Effector memory CD8-positive, alpha-beta T cell (primary cell): ENCODE measurements around the gene TRABD.

Experiments
- ATAC-seq: fragments of 150-1000 bp; cut with Tn5 transposase; replicated peaks from 2 replicates; pipeline ENCODE4 v1.10.0; 2021; ENCODE audit warnings: mild to moderate bottlenecking, moderate library complexity
- DNase-seq, 3 experiments: peaks; one replicate each; pipeline ENCODE4 v3.0.0; 2021
- H3K27ac Mint-ChIP-seq, 2 donors: one replicate each; pipeline ENCODE4 v1.8.0; 2022; ENCODE audit warnings: mild to moderate bottlenecking in 2 of 2, mixed read lengths in 2 of 2, moderate library complexity in 2 of 2
- H3K27me3 Mint-ChIP-seq, 2 donors: one replicate each; pipeline ENCODE4 v1.8.0; 2022; ENCODE audit warnings: mixed read lengths in 2 of 2
- H3K36me3 Mint-ChIP-seq: one replicate; pipeline ENCODE4 v1.8.0; 2022; ENCODE audit warnings: mild to moderate bottlenecking, moderate library complexity, mixed read lengths; ENCODE audit not compliant: insufficient read depth
- H3K4me1 Mint-ChIP-seq, 2 donors: one replicate each; pipeline ENCODE4 v1.8.0; 2022; ENCODE audit warnings: low read depth in 2 of 2, mixed read lengths in 2 of 2
- H3K4me3 Mint-ChIP-seq, 2 donors: one replicate each; pipeline ENCODE4 v1.8.0; 2022; ENCODE audit warnings: mild to moderate bottlenecking in 2 of 2, mixed read lengths in 2 of 2, moderate library complexity in 2 of 2
- H3K9me3 Mint-ChIP-seq, 2 donors: one replicate each; pipeline ENCODE4 v1.8.0; 2022; ENCODE audit warnings: mixed read lengths in 2 of 2

The TRABD gene

DNA sequence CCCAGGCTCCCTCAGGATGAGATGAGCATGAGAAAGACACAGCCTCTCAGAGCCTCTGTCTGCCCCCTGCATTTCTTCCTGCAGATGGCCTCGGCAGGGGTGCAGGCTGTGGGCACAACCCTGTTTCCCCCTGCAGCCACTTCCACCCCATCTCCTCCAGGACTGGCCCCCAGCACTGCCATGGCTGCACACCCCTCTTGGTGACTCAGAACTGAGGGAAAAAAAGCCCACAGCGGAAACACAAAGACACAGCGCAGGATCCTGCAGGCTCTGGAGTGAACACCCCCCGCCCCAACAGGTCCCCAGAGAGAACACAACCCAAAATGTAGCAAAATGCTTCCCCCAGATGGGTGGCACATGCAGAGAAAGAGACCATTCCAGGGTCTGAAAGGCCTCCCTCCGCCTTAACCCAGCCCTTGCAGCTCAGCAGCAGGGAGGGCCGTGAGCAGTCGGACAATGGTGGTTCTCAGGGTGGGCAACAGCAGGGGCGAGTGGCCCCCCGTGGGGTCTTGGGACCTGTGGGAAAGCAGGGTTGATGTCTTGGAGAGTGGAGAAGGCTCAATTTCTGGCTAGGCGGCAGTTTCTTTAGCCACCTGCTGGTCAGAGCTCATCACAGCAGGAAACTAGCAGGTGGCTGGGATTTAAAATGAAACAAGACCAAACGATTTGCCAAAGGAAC, 51.2 kb downstream of the TRABD start:
- DNase-seq (no peak), ATAC-seq (no peak)
- Mint-ChIP-seq H3K27me3 (no peaks in the 10 kb centered on the region), H3K4me1 (peaks cover 27 to 38% of the 10 kb centered on the region in 2 donors), H3K9me3 (no peaks in the 10 kb centered on the region), H3K27ac (peak overlapping the region in 1 of 2 donors; percentile 29), H3K36me3 (peaks cover 65% of the 10 kb centered on the region), H3K4me3 (no peak overlapping the region)

DNA sequence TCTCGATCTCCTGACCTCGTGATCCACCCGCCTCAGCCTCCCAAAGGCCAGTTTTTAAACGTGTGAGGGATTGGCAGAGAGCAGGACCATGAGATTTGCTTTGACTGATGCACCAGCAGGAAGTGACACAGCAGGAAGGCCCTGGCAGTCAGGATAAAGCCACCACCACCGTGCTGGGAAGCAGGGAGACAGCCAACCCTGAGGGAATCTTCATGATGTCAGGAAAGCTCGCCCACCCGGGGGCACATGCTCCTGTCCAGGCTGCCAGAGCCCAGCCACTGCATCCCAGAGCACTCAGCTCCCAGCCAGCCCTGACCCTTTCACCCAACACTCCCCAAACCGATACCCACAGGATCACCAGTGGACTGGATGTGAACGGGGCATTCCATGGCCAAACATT, 53.0 kb downstream of the TRABD start:
- H3K36me3 Mint-ChIP-seq, result peaks cover 49% of the 10 kb centered on the region
- no peak overlapping the region for H3K27ac Mint-ChIP-seq
- H3K27me3 Mint-ChIP-seq, result no peaks in the 10 kb centered on the region
- no peaks in the 10 kb centered on the region for H3K9me3 Mint-ChIP-seq
- no peak for DNase-seq
- H3K4me3 Mint-ChIP-seq, result no peak overlapping the region
- ATAC-seq, result no peak
- H3K4me1 Mint-ChIP-seq, result peaks cover 30 to 53% of the 10 kb centered on the region in 2 donors

DNA sequence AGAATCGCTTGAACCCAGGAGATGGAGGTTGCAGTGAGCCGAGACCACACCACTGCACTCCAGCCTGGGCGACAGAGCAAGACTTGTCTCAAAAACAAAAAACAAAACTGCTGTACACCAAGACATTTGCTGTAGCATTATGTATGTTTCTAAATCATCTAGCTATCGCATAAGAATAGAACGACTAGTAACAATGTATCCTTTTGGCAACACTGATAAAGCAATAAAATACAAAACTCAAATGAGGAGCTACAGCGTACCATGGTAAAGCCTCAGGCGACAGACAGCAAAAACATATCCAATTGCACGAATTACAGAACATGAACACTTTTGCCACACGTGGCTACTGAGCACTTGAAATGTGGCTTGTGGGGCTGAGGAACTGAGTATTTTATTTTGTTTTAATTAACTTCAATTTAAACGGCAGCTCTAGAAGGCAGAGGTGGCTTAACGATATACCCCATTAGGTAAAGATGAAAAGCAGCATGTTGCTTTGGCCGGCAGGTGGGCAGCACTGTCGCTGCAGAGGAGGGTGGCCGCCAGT, 56.8 kb downstream of the TRABD start:
- Mint-ChIP-seq H3K9me3 (no peaks in the 10 kb centered on the region), H3K27me3 (no peaks in the 10 kb centered on the region), H3K4me1 (peaks cover 21 to 46% of the 10 kb centered on the region in 2 donors), H3K27ac (peak overlapping the region in 1 of 2 donors; percentile 99), H3K4me3 (peak overlapping the region; percentile 86 to 97), H3K36me3 (peaks cover 51% of the 10 kb centered on the region)
- ATAC-seq, result no peak
- DNase-seq, result no peak

DNA sequence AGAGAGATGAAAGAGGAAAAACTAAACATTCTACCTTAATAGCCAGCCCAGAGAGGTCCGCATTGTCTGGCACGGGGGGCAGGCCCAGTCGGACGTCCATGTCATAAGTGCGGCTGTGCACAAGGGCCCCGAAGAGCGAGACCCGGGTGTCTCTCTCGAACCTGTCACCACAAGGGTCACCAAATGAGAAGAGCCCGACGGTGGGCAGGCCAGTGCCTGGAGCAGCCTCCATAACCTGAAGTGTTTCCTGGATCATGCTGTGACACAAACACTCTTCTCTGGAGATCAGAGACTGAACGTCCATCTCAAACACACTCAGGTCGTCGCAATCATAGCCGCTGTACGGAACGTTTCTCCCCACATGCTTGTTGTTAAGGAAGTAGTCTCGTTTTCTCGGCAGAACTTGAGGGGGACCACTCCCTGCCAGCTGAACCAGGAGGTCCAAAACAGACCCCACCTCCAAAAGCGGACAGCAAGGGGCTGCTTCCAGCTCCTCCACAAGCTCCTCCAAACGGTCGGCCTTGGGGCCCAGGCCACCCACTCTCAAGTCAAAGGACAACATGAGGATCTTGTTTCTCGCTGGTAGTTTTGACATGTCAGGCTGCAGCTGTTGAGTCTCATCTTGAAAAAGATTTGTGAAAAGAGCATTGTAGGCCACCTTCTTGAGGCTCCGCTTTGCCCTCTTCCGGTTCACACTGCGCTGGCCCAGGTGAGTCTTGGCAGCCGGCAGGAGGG, 58.1 kb downstream of the TRABD start:
- Mint-ChIP-seq H3K27me3 (no peaks in the 10 kb centered on the region), H3K36me3 (peaks cover 48% of the 10 kb centered on the region), H3K4me1 (peaks cover 25 to 46% of the 10 kb centered on the region in 2 donors), H3K9me3 (no peaks in the 10 kb centered on the region), H3K4me3 (peak overlapping the region; percentile 86 to 97), H3K27ac (peak overlapping the region; percentile 97 to 99)
- ATAC-seq, result no peak
- DNase-seq, result no peak

DNA sequence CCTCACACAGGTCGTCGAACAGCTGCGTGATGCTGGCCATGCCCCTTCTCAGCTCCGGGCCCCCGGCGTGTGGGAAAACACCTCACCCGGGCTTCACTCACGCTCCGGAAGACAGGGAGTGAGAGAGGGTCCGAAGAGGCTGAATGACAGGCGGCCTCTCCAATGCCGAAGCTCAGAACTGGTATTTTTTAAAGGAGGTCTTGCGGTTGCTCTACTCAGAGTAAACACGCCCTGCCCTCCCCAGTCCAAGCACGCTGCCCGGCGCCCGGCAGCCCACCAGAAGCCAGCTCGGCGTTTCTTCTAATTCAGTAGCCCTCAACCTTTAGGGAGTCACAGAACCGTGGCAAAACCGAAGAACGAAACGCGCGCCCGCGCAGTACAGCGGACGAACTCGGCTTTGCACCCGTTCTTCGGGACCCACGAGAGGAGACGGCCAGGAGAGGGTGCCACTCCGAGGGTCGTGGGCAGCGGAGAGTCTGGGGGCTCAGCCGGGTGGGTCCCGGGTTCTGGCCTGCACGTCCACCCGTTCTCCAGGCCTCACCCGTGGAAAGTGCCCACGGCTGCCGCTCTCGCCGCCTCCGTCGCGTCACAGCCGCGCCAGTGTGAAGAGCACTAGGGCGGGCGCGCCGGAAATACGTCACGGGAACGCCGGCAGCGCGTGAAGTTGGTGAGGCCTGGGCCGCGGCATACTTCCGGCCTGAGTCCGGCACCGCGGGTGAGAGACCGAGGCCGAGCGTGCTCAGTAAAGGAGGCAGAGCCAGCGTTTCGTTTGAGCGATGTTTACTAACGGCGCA, 58.9 kb downstream of the TRABD start, which contains the start of gene TUBGCP6:
Gene TUBGCP6, minus strand, starts transcription at position 604 of the 794 bp plus-strand sequence. Its CDS starts 564 bp downstream, at position 40.
- Mint-ChIP-seq H3K27ac (peak within 1 kb of the TSS; percentile 97 to 99), H3K4me3 (peak within 1 kb of the TSS; percentile 86 to 97), H3K27me3 (no peaks in the 10 kb centered on the region), H3K4me1 (peaks cover 25 to 46% of the 10 kb centered on the region in 2 donors), H3K36me3 (peaks cover 43% of the 10 kb centered on the region), H3K9me3 (no peaks in the 10 kb centered on the region)
- peak; percentile 77 for ATAC-seq
- peak; percentile 86 to 89 (median 88) for DNase-seq

DNA sequence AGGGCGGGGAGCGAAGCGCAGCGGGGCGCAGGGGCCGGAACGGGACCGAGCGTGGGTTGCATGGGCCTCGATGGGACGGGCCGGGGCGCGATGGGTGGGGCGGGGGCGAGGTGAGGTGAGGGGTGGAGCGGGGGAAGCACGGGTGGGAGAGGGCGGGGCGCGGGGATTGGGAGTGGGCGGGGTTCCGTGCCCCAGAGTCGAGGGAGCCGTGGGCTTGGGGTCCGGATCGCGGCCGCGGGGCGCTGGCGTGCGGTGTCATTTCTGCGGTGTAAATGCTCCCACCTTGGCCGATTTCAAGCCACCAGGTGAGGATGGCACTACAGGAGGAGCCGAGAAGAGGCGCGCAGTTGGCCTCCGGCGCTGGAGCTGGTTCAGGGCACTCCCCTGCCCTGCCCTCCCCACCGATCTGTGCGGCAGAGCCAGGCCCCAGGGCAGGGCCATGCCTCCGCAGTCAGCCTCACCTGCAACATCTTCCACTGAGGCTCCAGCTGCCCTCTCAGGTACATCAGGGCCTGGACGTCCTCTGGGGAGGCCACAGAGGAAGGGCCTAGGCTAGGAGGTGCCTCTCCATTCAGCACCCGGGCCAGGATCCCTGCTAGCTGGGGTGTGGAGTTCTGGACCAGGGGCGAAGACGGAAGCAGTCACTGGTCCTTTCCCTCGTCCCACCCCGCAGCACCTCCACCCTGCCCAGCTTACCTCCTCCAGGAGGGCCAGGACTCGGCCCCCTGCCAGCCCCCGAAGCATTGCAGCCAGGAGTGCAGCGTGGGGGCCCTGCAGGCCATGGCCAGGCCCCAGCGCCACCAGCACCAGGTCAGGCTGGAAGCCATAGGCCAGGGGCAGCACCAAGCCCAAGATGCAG, 59.7 kb downstream of the TRABD start:
- H3K27me3 Mint-ChIP-seq, result no peaks in the 10 kb centered on the region
- no peak for DNase-seq
- ATAC-seq, result no peak
- H3K4me1 Mint-ChIP-seq, result peaks cover 31 to 46% of the 10 kb centered on the region in 2 donors
- H3K27ac Mint-ChIP-seq, result peak overlapping the region; percentile 97 to 99
- H3K4me3 Mint-ChIP-seq, result peak overlapping the region; percentile 86 to 97
- H3K9me3 Mint-ChIP-seq, result no peaks in the 10 kb centered on the region
- peaks cover 36% of the 10 kb centered on the region for H3K36me3 Mint-ChIP-seq

DNA sequence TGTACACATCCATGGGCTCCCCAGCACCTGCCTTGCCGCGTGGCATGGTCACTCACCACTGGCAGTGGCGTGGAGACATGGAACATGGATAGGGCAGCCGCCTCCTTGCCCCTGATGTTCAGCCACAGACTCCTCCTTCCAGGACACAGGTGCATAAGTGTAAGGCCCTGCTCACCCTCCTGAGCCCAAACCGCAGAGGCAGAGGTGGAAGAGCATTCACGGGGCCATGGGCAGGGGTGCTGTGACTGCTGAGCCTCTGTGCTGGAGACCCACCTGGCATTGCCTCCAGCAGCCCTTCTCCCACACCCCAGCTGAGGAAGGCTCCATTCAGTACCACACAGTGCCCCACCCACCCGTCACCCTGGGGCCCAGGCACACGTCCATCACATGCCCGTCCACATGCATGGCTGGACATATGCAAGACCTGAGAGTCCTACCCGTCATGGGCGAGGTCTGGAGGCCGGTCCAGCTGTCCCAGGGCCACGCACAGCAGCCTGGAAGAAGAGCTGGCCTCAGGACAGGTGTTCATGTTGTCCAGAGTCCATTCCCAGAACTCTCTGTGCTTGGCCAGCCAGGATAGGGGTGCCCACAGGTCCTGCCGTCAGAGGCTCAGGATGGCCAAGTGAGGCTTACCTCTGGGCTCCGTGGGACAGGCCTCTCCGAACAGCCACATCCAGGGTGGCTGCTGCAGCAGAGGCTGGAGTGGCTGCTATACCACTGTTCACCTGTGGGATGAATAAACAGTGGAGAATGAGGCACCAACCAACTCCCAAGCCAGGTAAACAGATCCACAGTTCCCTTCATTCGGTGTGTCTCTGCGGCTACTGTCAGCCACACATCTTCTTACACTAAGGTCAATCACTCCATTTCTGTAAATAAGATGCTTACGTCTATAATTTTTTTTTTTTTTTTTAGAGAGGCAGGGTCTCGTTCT, 60.8 kb downstream of the TRABD start:
- peak overlapping the region in 1 of 2 donors; percentile 97 for H3K27ac Mint-ChIP-seq

DNA sequence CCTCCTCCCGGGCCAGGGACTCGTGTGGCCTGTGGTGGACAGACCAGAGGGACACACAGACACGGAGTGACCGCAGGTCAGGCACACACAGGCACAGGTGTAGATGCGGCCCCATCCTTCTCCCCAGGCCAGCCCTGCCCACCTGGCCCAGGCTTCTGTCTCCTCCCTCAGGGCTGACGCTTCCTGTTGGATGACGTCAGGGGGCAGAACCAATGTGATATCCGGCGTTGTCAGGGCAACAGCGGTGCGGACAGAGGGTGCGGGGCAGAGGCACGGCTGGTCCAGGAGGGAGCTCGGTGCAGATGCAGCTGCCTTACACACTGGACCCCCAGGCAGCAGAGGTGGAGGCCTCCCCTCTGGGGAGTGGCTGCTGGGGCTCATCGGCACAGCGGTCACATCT, 62.0 kb downstream of the TRABD start:
- peaks cover 25% of the 10 kb centered on the region for H3K36me3 Mint-ChIP-seq
- ATAC-seq, result peak; percentile 18
- no peaks in the 10 kb centered on the region for H3K9me3 Mint-ChIP-seq
- H3K27ac Mint-ChIP-seq, result peak overlapping the region; percentile 95 to 96
- peak; percentile 67 to 71 (median 69) for DNase-seq
- H3K4me3 Mint-ChIP-seq, result peak overlapping the region; percentile 69 to 72
- no peaks in the 10 kb centered on the region for H3K27me3 Mint-ChIP-seq
- H3K4me1 Mint-ChIP-seq, result peaks cover 27 to 29% of the 10 kb centered on the region in 2 donors

More for the DNA sequence above, 60.8 kb downstream of the TRABD start:
- no peaks in the 10 kb centered on the region for H3K9me3 Mint-ChIP-seq
- H3K27me3 Mint-ChIP-seq, result no peaks in the 10 kb centered on the region
- peaks cover 28 to 39% of the 10 kb centered on the region in 2 donors for H3K4me1 Mint-ChIP-seq
- H3K4me3 Mint-ChIP-seq, result peak overlapping the region in 1 of 2 donors; percentile 86
- ATAC-seq (no peak), DNase-seq (no peak)
- peaks cover 27% of the 10 kb centered on the region for H3K36me3 Mint-ChIP-seq

DNA sequence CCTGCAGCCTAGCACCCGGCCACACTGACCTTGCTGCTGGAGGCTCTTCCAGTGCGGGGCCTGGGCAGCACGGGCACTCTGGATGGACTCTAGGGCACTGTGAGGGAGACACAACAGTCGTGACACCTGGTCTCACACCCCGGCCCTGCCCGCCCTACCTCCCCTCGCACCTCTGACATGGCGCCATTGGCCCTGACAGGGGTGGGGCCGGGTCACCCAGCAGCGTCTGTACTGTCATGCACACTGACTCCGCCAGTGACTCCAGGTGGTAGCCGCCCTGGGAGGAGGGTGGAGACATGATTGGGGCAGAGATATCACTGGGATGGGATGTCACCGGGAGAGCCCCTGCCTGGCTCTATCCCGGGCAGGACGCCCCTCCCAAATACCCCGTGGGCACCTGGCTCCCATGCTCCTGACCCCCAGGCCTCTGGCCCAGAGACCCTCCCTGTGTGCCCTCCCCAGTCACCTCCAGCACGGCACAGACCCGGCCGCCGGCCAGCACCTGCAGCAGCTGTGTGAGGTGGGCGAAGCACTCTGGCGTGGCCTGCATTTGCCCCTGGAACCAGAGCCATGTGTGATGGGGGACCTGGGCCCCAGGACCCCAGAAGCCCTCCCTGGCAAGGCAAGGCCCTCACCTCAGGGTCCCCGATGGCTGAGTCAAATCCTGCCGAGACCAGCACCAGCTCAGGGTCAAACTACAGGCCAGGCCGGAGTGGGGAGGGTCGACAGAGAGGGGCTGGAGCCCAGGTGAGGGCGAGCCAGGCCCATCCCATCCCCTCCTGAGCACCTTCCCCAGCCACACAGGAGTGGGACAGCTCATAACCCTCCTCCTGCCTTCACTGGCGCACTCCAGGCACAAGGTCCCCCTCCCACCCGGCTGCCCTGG, 62.7 kb downstream of the TRABD start:
- H3K4me1 Mint-ChIP-seq, result peaks cover 23 to 26% of the 10 kb centered on the region in 2 donors
- H3K27ac Mint-ChIP-seq, result peak overlapping the region; percentile 95 to 96
- no peaks in the 10 kb centered on the region for H3K9me3 Mint-ChIP-seq

More for the DNA sequence above, 62.7 kb downstream of the TRABD start:
- Mint-ChIP-seq H3K27me3 (no peaks in the 10 kb centered on the region), H3K36me3 (peaks cover 25% of the 10 kb centered on the region), H3K4me3 (peak overlapping the region; percentile 69 to 72)
- DNase-seq, result no peak
- ATAC-seq, result no peak
